GM10248 (cell line): ENCODE data around the gene EMC8.

Experiments used
- CTCF ChIA-PET: fragments of 300-600 bp; sonication (Branson Sonifier 250); formaldehyde crosslinking; extraction: SDS; loops from one replicate; lab custom pipeline; 2021; ENCODE audit warnings: antibody characterized with exemption; lab: Yijun Ruan, JAX
- POLR2A ChIA-PET: fragments of 350-650 bp; sonication (Branson Sonifier 250); formaldehyde crosslinking; extraction: SDS; loops from one replicate; lab custom pipeline; 2020; ENCODE audit warnings: antibody characterized with exemption; lab: Yijun Ruan, JAX
- DNase-seq: peaks from one replicate; pipeline ENCODE4 v3.0.0; 2012; ENCODE audit errors: extremely low spot score
- TF ChIP-seq, protein P1 (sequence below): IDR thresholded peaks from 2 replicates; pipeline ENCODE4 v1.5.1; 2012; ENCODE audit warnings: mild to moderate bottlenecking, low read depth; ENCODE audit errors: extremely low read depth, missing control alignments, control extremely low read depth

EMC8 gene

DNA sequence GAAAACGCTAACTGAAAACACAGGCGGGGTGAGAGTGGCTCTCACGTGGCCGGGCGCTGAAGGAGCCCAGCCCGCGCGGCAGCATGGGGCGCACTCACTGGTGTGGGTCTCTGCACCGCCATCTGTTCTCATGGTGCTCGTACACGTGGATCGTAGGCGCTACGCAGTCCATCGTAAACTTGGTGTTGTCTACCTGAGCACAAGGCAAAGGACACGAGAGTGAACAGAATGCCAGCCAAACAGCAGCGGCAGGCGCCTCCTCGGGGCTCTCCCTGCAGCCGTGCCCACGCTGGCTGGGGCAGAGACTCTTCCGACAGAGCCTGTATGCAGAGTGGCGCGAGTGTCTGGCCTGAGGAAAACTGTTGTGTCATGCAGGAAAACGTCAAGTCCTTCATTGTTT lies 19.1 kb downstream of the EMC8 start:
- TF ChIP-seq, protein P1, sequence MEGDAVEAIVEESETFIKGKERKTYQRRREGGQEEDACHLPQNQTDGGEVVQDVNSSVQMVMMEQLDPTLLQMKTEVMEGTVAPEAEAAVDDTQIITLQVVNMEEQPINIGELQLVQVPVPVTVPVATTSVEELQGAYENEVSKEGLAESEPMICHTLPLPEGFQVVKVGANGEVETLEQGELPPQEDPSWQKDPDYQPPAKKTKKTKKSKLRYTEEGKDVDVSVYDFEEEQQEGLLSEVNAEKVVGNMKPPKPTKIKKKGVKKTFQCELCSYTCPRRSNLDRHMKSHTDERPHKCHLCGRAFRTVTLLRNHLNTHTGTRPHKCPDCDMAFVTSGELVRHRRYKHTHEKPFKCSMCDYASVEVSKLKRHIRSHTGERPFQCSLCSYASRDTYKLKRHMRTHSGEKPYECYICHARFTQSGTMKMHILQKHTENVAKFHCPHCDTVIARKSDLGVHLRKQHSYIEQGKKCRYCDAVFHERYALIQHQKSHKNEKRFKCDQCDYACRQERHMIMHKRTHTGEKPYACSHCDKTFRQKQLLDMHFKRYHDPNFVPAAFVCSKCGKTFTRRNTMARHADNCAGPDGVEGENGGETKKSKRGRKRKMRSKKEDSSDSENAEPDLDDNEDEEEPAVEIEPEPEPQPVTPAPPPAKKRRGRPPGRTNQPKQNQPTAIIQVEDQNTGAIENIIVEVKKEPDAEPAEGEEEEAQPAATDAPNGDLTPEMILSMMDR: no peak
- DNase-seq: no peak
- ChIA-PET POLR2A (no interaction called here), CTCF (interaction anchor here (0.9 kb wide), 1 partner anchor 13 kb away, joined by 4 read pairs; no protein-coding TSS in a partner anchor)

DNA sequence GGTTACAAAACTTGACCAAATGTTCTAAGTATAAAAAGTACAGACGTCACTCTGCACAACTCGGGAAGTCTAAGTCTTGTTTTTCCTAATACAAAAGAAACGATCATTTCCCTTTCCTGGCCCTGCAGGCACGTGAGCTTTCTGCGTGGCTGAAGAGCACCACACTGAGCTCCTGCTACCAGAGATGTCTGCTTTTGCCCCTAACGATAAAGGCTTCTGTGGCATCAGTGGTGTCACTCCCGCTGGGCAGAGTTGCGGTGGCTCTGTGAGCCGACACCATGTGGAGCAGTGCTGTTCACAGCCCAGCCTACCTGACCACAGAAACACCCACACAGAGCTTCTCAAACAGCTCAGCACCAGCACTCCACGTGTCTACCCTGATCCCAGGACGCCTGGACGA lies 20.5 kb downstream of the EMC8 start:
- DNase-seq: no peak
- ChIA-PET CTCF (interaction anchor here (1.3 kb wide), 1 partner anchor 17 kb away, joined by 3 read pairs; no protein-coding TSS in a partner anchor), POLR2A (no interaction called here)
- TF ChIP-seq, protein P1: no peak

DNA sequence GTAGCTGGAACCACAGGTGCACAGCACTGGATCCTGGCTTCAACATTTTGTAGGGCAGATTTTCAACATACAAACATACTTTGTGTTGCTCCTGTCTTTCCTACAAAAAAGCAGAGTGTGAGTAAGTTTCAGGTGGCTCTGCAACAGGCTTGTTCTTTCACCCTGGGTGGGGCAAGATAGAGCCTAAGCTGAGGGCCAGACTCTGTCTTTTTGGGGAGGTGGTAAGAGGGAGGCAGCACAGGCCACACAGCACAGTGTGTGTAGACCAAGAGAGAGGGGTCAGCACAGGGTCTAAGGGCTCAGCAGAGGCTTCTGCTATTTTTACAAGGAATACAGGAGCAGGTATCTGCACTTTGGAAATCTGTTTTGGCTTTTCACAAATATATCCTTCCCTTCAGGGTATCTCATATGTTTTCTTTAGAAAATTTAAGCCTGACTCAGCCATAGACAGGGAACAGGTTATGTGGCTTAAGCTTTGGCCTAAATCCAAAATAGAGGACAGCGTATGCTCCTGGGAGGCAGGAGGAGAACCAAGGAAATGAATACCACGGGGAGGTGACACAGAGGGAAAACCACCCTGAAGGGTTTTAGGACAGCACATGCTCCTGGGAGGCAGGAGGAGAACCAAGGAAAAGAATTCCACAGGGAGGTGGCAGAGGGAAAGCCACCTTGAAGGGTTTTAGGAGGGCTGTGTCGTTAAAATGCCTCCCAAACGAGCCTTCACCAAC lies 21.6 kb downstream of the EMC8 start:
- no peak for DNase-seq
- TF ChIP-seq, protein P1: no peak
- POLR2A ChIA-PET: no interaction called here
- CTCF ChIA-PET: interaction anchor here (1.3 kb wide), 1 partner anchor 16 kb away, joined by 3 read pairs; no protein-coding TSS in a partner anchor

DNA sequence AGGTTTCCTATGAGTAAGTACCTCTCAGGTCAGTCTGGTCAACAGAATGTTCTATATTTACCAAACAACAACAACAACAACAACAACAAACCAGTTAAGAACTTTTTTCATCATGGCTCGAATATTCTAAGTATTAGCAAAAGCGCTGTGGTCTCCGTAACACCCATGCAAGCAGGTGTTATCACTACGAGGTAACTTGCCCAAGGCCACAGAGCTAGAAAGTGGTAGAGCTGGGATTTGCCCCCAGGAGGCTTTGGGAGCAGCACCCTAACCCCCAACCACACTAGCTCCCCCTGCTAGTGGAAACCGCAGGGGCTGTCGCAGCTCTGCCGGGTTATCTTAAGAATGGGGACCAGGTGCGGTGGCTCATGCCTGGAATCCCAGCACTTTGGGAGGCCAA lies 24.5 kb downstream of the EMC8 start:
- POLR2A ChIA-PET: no interaction called here
- no peak for DNase-seq
- CTCF ChIA-PET: no interaction called here
- TF ChIP-seq, protein P1: no peak

DNA sequence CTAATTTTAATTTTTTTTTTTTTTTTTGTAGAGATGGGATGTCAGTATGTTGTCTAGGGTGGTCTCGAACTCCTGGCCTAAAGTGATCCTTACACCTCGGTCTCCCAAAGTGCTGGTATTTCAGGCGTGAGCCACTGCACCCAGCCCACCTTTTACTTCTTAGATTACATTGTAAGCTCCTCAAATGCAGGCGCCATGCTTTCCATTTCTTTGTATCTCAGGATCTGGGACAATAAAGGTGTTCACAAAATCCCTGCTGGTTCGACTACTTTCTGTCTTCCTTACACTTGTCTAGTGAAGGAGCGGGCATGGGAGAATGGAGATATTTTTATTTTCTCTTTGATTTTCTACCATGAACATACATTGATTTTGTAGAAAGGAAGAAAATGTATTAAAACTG lies 25.2 kb downstream of the EMC8 start:
- DNase-seq: no peak
- TF ChIP-seq, protein P1: no peak
- POLR2A ChIA-PET: no interaction called here
- CTCF ChIA-PET: no interaction called here

DNA sequence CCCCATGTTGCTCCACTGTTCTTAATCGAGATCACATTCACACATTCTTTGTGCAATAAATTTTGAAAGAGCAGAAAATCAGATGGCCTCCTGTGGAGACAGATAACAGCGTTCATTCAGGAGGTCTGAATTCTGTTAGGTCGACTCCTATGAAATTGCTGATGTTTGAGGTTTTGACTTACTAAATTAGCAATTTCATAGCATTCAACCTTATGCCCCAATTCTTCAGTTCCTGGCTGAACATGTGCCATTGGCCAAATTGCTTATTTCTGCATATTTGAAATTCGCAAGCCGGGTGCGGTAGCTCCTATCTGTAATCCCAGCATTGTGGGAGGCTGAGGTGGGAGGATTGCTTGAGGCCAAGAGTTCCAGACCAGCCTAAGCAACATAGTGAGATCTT lies 26.3 kb downstream of the EMC8 start:
- no peak for DNase-seq
- ChIA-PET CTCF (interaction anchor here (0.8 kb wide), 1 partner anchor 13 kb away, joined by 3 read pairs; no protein-coding TSS in a partner anchor), POLR2A (no interaction called here)
- TF ChIP-seq, protein P1: no peak
